Skeletal muscle tissue (tissue), 4 donors: ENCODE measurements around the gene IMPDH2. TPM values are rescaled to one million over a fixed set of nuclear protein-coding genes. Genes with fewer than 3 reads are reported as not detected.

Source experiments
- H3K27ac ChIP-seq: one replicate; pipeline ENCODE4 v1.7.0; 2013; ENCODE audit warnings: mild to moderate bottlenecking, low read depth, low read length, inconsistent platforms
- H3K27me3 ChIP-seq, 3 donors: one replicate each; pipeline ENCODE4 v1.7.0; 2013; ENCODE audit warnings: low read length in 3 of 3; ENCODE audit not compliant: control insufficient read depth in 3 of 3, insufficient read depth in 3 of 3
- H3K36me3 ChIP-seq, 3 donors: one replicate each; pipeline ENCODE4 v1.7.0; 2013; ENCODE audit warnings: low read length in 3 of 3; ENCODE audit not compliant: control insufficient read depth in 3 of 3, insufficient read depth in 3 of 3
- H3K4me1 ChIP-seq, 3 donors: one replicate each; pipeline ENCODE4 v1.7.0; 2013; ENCODE audit warnings: low read length in 3 of 3, mild to moderate bottlenecking in 3 of 3; ENCODE audit not compliant: control insufficient read depth in 3 of 3, insufficient read depth in 3 of 3
- H3K4me3 ChIP-seq, 3 donors: one replicate each; pipeline ENCODE4 v1.7.0; 2013; ENCODE audit warnings: low read length in 3 of 3
- H3K9ac ChIP-seq, 3 donors: one replicate each; pipeline ENCODE4 v1.7.0; 2013; ENCODE audit warnings: low read length in 3 of 3, mild to moderate bottlenecking in 3 of 3, moderate library complexity in 2 of 3, low read depth in 1 of 3
- H3K9me3 ChIP-seq, 3 donors: one replicate each; pipeline ENCODE4 v1.7.0; 2013; ENCODE audit warnings: low read length in 3 of 3; ENCODE audit not compliant: control insufficient read depth in 3 of 3
- total RNA-seq: library from RNA; depleted of rRNA; stranded (reverse); fragments of >200 nt; gene quantifications from one replicate; pipeline ENCODE4 v1.2.3, GENCODE V29; 2014
- donor health status: Osteomylitis.

IMPDH2 gene
- total RNA-seq, 1 donor from 2014 or later, result 523 TPM

DNA sequence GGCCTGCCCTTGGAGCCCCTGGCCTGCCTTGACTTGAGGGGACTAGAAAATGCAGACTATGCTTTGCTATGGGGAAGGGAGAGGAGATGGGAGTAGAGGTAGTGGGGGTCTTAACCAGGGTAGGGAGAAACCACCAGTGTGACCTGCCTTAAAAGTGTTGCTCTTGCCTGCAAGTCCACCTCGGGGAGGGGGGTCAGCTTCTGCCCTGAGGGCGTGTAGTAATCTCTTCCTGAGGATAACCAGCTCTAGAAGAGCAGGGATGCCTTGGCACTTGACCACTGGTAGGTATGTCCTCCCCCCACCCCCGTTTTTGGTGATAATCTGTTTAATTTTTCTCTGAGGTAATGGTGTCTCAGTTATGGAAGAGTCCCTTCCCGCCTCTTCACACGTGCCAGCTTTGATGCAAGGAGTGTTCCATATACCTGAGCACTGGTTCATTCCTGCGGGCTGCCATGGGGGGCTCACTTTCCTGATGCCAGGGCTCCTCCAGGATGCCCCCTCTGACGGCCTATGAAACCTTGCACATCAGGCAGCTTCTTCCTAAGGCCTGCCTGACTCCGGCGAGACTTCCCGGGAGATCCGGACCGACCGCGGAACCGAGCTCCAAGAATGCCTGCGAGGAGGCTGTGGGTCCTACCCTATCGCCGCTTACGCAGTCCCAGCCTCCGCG, 39.9 kb downstream of the IMPDH2 start:
- Histone ChIP-seq H3K27me3 (no peaks in the 10 kb centered on the region), H3K9ac (peak overlapping the region; percentile 73 to 92 (median 79)), H3K9me3 (no peaks in the 10 kb centered on the region), H3K4me1 (peaks cover 25 to 33% (median 28%) of the 10 kb centered on the region in 3 donors), H3K36me3 (peaks cover 11 to 24% (median 15%) of the 10 kb centered on the region in 3 donors), H3K4me3 (peak overlapping the region; percentile 80 to 91 (median 88)), H3K27ac (peak overlapping the region; percentile 87)

GRCh38 chr3:48985831-48986376, 43.3 kb downstream of the IMPDH2 start:
- peaks cover 10 to 19% (median 13%) of the 10 kb centered on the region in 3 donors for H3K4me1 ChIP-seq
- peaks cover 35 to 51% (median 45%) of the 10 kb centered on the region in 3 donors for H3K36me3 ChIP-seq
- no peak overlapping the region for H3K9ac ChIP-seq

DNA sequence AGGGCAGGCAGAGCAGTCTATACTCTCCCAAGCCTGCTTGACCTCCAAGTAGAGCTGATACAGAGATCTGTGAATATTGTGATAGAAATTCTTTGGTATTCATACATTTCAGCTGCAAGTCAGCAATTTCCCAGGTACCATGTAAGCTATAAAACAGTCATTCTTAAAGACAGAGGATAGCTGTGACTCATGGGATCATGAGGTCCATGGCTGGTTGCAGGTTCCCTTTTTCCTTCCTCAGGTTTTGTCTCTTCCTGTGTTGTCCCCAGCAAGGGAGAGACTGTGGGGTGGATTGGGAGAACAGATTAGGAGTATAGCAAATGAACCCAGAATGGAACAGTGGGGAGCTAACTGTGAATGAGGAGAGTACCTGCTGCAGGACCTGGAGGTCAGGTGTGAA, 44.5 kb downstream of the IMPDH2 start:
- Histone ChIP-seq H3K4me3 (no peak overlapping the region), H3K9ac (peak overlapping the region in 1 of 3 donors; percentile 4), H3K9me3 (no peaks in the 10 kb centered on the region), H3K27me3 (no peaks in the 10 kb centered on the region), H3K4me1 (peaks cover 8 to 9% (median 9%) of the 10 kb centered on the region in 3 donors), H3K27ac (no peak overlapping the region), H3K36me3 (peaks cover 44 to 60% (median 57%) of the 10 kb centered on the region in 3 donors)

More at GRCh38 chr3:48985831-48986376, 43.3 kb downstream of the IMPDH2 start:
- Histone ChIP-seq H3K27me3 (no peaks in the 10 kb centered on the region), H3K27ac (no peak overlapping the region), H3K9me3 (no peaks in the 10 kb centered on the region), H3K4me3 (no peak overlapping the region)

DNA sequence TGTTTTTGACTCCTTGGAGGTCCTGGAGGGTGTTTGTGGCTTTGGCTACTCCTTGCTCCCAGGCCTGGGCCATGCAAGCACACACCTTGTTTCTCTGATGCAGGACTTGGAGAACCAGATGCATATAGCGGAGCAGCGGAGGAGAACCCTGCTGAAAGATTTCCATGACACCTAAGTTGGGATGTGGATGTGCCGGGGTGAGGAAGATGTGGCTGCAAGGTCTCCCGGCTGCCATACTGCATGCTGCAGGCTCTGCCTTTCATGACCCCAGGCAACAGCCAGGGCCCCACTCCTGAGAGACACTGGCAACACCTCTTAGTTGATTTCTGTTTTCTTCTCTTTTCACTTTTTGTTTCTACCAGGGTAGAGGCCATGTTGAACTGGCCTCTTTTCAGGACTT, 46.1 kb downstream of the IMPDH2 start:
- Histone ChIP-seq H3K9ac (no peak overlapping the region), H3K36me3 (peaks cover 54 to 69% (median 68%) of the 10 kb centered on the region in 3 donors), H3K9me3 (no peaks in the 10 kb centered on the region), H3K27ac (no peak overlapping the region), H3K27me3 (no peaks in the 10 kb centered on the region), H3K4me1 (no peaks in the 10 kb centered on the region), H3K4me3 (no peak overlapping the region)

- H3K27me3 ChIP-seq, result no peaks in the 10 kb centered on the region
- peaks cover 54 to 73% (median 72%) of the 10 kb centered on the region in 3 donors for H3K36me3 ChIP-seq
- no peaks in the 10 kb centered on the region for H3K4me1 ChIP-seq
- no peak overlapping the region for H3K27ac ChIP-seq
- H3K9ac ChIP-seq, result no peak overlapping the region
- H3K9me3 ChIP-seq, result no peaks in the 10 kb centered on the region
- H3K4me3 ChIP-seq, result no peak overlapping the region
Observed at GRCh38 chr3:48982686-48983085, 46.5 kb downstream of the IMPDH2 start.

DNA sequence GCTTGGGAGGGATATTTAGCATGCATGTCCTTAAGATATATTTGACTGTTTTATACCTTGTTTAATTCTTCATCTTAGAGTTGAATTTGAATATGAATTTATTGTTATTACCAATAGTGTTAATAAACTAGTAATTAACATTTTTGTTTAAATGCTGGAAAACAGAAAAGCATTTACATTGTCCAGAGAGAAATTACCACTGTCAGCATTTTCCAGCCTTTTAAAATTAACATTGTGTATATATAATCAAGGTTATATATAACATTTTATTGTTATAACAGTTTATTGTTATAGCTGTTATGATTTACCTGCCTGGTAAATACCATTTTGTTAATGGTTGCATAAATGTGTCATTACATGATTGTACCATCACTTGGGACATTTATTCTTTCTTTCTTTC, 47.2 kb downstream of the IMPDH2 start:
- Histone ChIP-seq H3K36me3 (peaks cover 58 to 79% (median 76%) of the 10 kb centered on the region in 3 donors), H3K4me3 (no peak overlapping the region), H3K27ac (no peak overlapping the region), H3K9ac (no peak overlapping the region), H3K27me3 (no peaks in the 10 kb centered on the region), H3K4me1 (no peaks in the 10 kb centered on the region), H3K9me3 (no peaks in the 10 kb centered on the region)

DNA sequence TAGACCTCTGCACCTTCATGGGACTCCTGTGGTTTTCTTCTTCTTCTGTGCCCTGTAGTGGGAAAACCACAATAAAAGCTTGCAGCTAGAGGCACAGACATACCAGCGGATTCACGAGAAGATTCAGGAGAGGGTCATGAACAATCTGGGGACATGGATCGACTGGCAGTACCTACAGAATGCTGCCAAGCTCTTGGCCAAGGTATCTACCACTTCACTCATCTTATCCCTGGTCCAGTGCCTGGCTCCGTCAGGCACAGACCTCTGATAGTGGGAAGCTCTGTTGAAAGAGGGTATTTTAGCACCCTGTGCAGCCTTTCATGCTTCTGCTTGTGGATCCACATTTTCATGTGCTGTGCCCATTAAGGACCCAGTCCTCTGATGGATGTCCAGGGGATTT, 48.9 kb downstream of the IMPDH2 start:
- Histone ChIP-seq H3K4me3 (no peak overlapping the region), H3K27ac (no peak overlapping the region), H3K9ac (no peak overlapping the region), H3K27me3 (no peaks in the 10 kb centered on the region), H3K9me3 (no peaks in the 10 kb centered on the region), H3K4me1 (no peaks in the 10 kb centered on the region), H3K36me3 (peaks cover 64 to 85% (median 74%) of the 10 kb centered on the region in 3 donors)

DNA sequence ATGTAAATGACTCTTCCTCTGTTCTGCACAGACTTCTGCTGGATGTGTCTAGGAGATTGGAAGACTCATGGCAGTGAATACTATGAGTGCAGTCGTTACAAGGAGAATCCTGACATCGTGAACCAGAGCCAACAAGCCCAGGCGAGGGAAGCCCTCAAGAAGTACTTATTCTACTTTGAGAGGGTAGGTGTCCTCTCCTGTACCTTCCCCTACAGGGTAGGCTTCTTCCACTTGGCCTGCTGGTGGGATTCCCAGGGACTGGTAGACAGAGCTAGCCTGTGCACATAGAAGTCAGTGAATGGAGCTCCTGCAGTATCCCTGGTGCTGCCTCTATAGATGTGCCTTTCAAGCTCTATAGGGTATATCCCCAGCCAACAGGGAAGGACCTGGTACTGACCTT, 49.7 kb downstream of the IMPDH2 start:
- no peak overlapping the region for H3K9ac ChIP-seq
- H3K4me1 ChIP-seq, result no peaks in the 10 kb centered on the region
- no peak overlapping the region for H3K4me3 ChIP-seq
- H3K9me3 ChIP-seq, result no peaks in the 10 kb centered on the region
- H3K36me3 ChIP-seq, result peaks cover 66 to 89% (median 74%) of the 10 kb centered on the region in 3 donors
- H3K27me3 ChIP-seq, result no peaks in the 10 kb centered on the region
- H3K27ac ChIP-seq, result no peak overlapping the region
